Endothelial cell of umbilical vein (primary cell): Measurements from ENCODE around the gene SLCO2B1. TPM values are rescaled to one million over a fixed set of nuclear protein-coding genes. Genes with fewer than 3 reads are reported as not detected.

Experiments used
- BruUV-seq: library from RNA; stranded (reverse); fragments of 400-500 nt; replicated peaks from 2 replicates; lab custom pipeline; 2021; lab: Mats Ljungman, UMichigan
- CTCF ChIA-PET: fragments of 300-600, 350-600 bp; sonication (Branson Sonifier 250); formaldehyde crosslinking; loops from one replicate; lab custom pipeline; 2021; ENCODE audit warnings: antibody characterized with exemption, inconsistent platforms; lab: Charles Lee
- POLR2A ChIA-PET: fragments of 300-600, 350-600 bp; sonication (Branson Sonifier 250); formaldehyde crosslinking; loops from one replicate; lab custom pipeline; 2021; ENCODE audit warnings: antibody characterized with exemption, inconsistent platforms; lab: Charles Lee
- DNase-seq: peaks from one replicate; pipeline ENCODE4 v3.0.0-alpha.2; 2011; ENCODE audit warnings: low read depth, low spot score
- FAIRE-seq: peaks from 2 replicates; lab custom pipeline; 2011; peaks lifted over from hg19 to GRCh38; lab: Jason Lieb, UNC
- H2AFZ ChIP-seq: 2 replicates; pipeline ENCODE4 v1.6.0; 2012; ENCODE audit warnings: low read depth, low read length, control low read depth, inconsistent platforms
- H3K27ac ChIP-seq: 2 replicates; pipeline ENCODE4 v1.5.1; 2011; ENCODE audit warnings: low read depth, mild to moderate bottlenecking, control low read depth, low read length, moderate library complexity; ENCODE audit not compliant: insufficient read depth
- H3K27me3 ChIP-seq, 2 experiments: 2 replicates each; pipeline versions ENCODE4 v1.6.0 to v1.6.1; 2011; ENCODE audit warnings: low read length in 2 of 2, mixed read lengths in 1 of 2; ENCODE audit not compliant: control insufficient read depth in 2 of 2, insufficient read depth in 2 of 2
- H3K36me3 ChIP-seq, 2 experiments: 2 replicates in 1 of 2; 3 replicates in 1 of 2; pipeline ENCODE4 v1.5.1; 2011; ENCODE audit warnings: low read length in 2 of 2, mild to moderate bottlenecking in 1 of 2, moderate library complexity in 1 of 2; ENCODE audit not compliant: control insufficient read depth in 2 of 2, insufficient read depth in 2 of 2; ENCODE audit errors: extremely low read depth in 1 of 2
- H3K4me1 ChIP-seq: 3 replicates; pipeline ENCODE4 v1.5.1; 2011; ENCODE audit warnings: mild to moderate bottlenecking, low read length; ENCODE audit not compliant: control insufficient read depth, insufficient read depth; ENCODE audit errors: extremely low read depth
- H3K4me2 ChIP-seq: 2 replicates; pipeline ENCODE4 v1.6.1; 2011; ENCODE audit warnings: low read length, control low read depth, mixed read lengths; ENCODE audit not compliant: insufficient read depth
- H3K4me3 ChIP-seq, 3 experiments: fragments of 200-600 bp in 1 of 3; sonication (generic), shearing (Covaris generic) in 1 of 3; replicated peaks in 1 of 3; 2 replicates each; pipeline ENCODE4 v1.5.1; 2011 to 2016; ENCODE audit warnings: control low read depth in 3 of 3, low read length in 3 of 3, mild to moderate bottlenecking in 2 of 3, inconsistent platforms in 1 of 3, low read depth in 1 of 3, moderate library complexity in 1 of 3; ENCODE audit not compliant: insufficient read depth in 1 of 3
- H3K79me2 ChIP-seq: 2 replicates; pipeline ENCODE4 v1.6.0; 2012; ENCODE audit warnings: low read length, inconsistent platforms; ENCODE audit not compliant: control insufficient read depth, insufficient read depth
- H3K9ac ChIP-seq: replicated peaks from 2 replicates; pipeline ENCODE3; 2011; ENCODE audit warnings: low read length, control low read depth; ENCODE audit not compliant: insufficient read depth; ENCODE audit errors: extremely low read depth
- H3K9me1 ChIP-seq: replicated peaks from 3 replicates; pipeline ENCODE4 v1.6.0; 2011; ENCODE audit warnings: mild to moderate bottlenecking, low read length; ENCODE audit not compliant: control insufficient read depth, insufficient read depth; ENCODE audit errors: extremely low read depth
- H3K9me3 ChIP-seq: replicated peaks from 2 replicates; pipeline ENCODE4 v1.5.1; 2012; ENCODE audit warnings: low read length, inconsistent platforms; ENCODE audit not compliant: control insufficient read depth, insufficient read depth
- H4K20me1 ChIP-seq: replicated peaks from 2 replicates; pipeline ENCODE3; 2011; ENCODE audit warnings: mild to moderate bottlenecking, low read length; ENCODE audit not compliant: control insufficient read depth, insufficient read depth; ENCODE audit errors: extremely low read depth
- EZH2 ChIP-seq: IDR thresholded peaks from 2 replicates; pipeline ENCODE4 v1.6.1; 2012; ENCODE audit warnings: borderline replicate concordance, low read depth, mild to moderate bottlenecking, moderate library complexity, low read length, inconsistent platforms; ENCODE audit not compliant: severe bottlenecking
- GATA2 ChIP-seq: IDR thresholded peaks from 2 replicates; pipeline ENCODE4 v1.7.0; 2011; ENCODE audit warnings: low read depth, mild to moderate bottlenecking, moderate library complexity, mixed read lengths, low read length; ENCODE audit not compliant: insufficient read length, insufficient read depth
- JUN ChIP-seq: IDR thresholded peaks from 2 replicates; pipeline ENCODE4 v1.6.1; 2011; ENCODE audit warnings: borderline replicate concordance, low read depth; ENCODE audit not compliant: insufficient read length, insufficient read depth
- MYC ChIP-seq: IDR thresholded peaks from one replicate; pipeline ENCODE4 v1.6.1; 2011; ENCODE audit warnings: mild to moderate bottlenecking, low read depth, low read length
- POLR2A ChIP-seq: IDR thresholded peaks from 2 replicates; pipeline ENCODE4 v1.6.1; 2012; ENCODE audit warnings: low read depth, mild to moderate bottlenecking, control low read depth, low read length
- POLR2AphosphoS5 ChIP-seq: IDR thresholded peaks from 2 replicates; pipeline ENCODE4 v1.6.1; 2012; ENCODE audit warnings: low read depth, mild to moderate bottlenecking, control low read depth, low read length, moderate library complexity; ENCODE audit not compliant: insufficient read depth
- dilution Hi-C: fragments of 300-500 bp; cut with MboI; formaldehyde crosslinking; loops from one replicate; pipeline ENCODE4 v1.15.0; 2019; ENCODE audit warnings: low sequenced_read_pairs; ENCODE audit not compliant: extremely low pct_ligation_motif_present
- intact Hi-C: fragments of 100-400 bp; cut with micrococcal nuclease; formaldehyde crosslinking; loops from one replicate; pipeline ENCODE4 v1.10.0; 2022
- polyA plus RNA-seq, 4 experiments: library from polyadenylated mRNA; depleted of rRNA in 3 of 4; stranded (reverse) in 3 of 4; unstranded in 1 of 4; fragments of >200 nt; gene quantifications; 2 replicates each; pipeline versions ENCODE4 v1.2.1 to v1.2.3, GENCODE V29; 2011 to 2012; ENCODE audit warnings: missing spikeins in 1 of 4
- total RNA-seq: library from RNA; stranded (reverse); gene quantifications from 2 replicates; pipeline ENCODE4 v1.2.3, GENCODE V29; 2021
- TF ChIP-seq, protein P1 (sequence below): IDR thresholded peaks from 2 replicates; pipeline ENCODE4 v1.6.1; 2011; ENCODE audit not compliant: insufficient read depth, insufficient read length
- TF ChIP-seq, protein P2 (sequence below), 2 donors: IDR thresholded peaks; 1 replicate in 1 of 2; 2 replicates in 1 of 2; pipeline ENCODE4 v1.5.1; 2011; ENCODE audit warnings: low read length in 2 of 2, mild to moderate bottlenecking in 2 of 2, moderate library complexity in 2 of 2, control low read depth in 1 of 2, inconsistent platforms in 1 of 2, low read depth in 1 of 2; ENCODE audit not compliant: insufficient read depth in 1 of 2; ENCODE audit errors: extremely low read depth in 1 of 2

The SLCO2B1 gene
- total and polyA plus RNA-seq, 2 donors (not counting 3 experiments of a cell fraction or from before 2014, with no cell fraction given) = 0.04 TPM; not detected in 1

DNA sequence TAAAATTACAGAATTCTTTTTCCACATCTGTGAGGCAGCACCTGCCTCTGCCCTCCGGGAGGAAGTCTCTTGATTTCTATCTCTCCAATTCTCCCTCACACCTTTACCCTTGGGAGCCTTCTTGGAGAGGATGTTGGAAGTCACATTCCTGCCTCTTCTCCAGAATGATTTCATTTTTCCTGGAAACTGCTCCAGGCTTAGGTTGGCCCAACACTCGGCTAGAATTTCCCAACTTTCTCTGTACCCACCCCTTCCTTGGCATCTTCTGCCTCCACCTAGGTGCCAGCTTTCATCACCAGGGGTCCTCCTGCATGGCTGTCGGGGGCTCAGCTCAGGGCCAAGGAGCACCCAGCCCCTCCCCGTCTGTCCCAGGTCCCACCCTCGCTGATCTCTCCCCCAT lies 43.2 kb downstream of the SLCO2B1 start:
- POLR2A ChIA-PET = no interaction called here
- intact Hi-C loops (no loop called here), dilution Hi-C loops (no loop called here)

More for the DNA sequence above, 43.2 kb downstream of the SLCO2B1 start:
- DNase-seq (no peak), FAIRE-seq (no peak)
- Histone ChIP-seq H3K9ac (no peak overlapping the region), H3K36me3 (no peaks in the 10 kb centered on the region), H3K9me3 (no peaks in the 10 kb centered on the region), H3K4me2 (no peak overlapping the region), H3K79me2 (no peaks in the 10 kb centered on the region), H3K9me1 (no peaks in the 10 kb centered on the region), H3K4me3 (no peak overlapping the region), H4K20me1 (no peaks in the 10 kb centered on the region), H2AFZ (no peak overlapping the region), H3K27ac (no peak overlapping the region), H3K4me1 (peaks cover 4% of the 10 kb centered on the region), H3K27me3 (peaks cover 0 to 2% of the 10 kb centered on the region in 2 experiments)
- CTCF ChIA-PET = interaction anchor here (1.0 to 9.9 kb wide), 5 partner anchors 10 to 171 kb away, joined by 3 to 125 read pairs (median 50); no protein-coding TSS in a partner anchor
- no peak for TF ChIP-seq GATA2
- TF ChIP-seq POLR2A = no peak
- no peak for TF ChIP-seq EZH2
- TF ChIP-seq, protein P1, sequence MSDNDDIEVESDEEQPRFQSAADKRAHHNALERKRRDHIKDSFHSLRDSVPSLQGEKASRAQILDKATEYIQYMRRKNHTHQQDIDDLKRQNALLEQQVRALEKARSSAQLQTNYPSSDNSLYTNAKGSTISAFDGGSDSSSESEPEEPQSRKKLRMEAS = no peak
- TF ChIP-seq MYC = no peak
- TF ChIP-seq, protein P2, sequence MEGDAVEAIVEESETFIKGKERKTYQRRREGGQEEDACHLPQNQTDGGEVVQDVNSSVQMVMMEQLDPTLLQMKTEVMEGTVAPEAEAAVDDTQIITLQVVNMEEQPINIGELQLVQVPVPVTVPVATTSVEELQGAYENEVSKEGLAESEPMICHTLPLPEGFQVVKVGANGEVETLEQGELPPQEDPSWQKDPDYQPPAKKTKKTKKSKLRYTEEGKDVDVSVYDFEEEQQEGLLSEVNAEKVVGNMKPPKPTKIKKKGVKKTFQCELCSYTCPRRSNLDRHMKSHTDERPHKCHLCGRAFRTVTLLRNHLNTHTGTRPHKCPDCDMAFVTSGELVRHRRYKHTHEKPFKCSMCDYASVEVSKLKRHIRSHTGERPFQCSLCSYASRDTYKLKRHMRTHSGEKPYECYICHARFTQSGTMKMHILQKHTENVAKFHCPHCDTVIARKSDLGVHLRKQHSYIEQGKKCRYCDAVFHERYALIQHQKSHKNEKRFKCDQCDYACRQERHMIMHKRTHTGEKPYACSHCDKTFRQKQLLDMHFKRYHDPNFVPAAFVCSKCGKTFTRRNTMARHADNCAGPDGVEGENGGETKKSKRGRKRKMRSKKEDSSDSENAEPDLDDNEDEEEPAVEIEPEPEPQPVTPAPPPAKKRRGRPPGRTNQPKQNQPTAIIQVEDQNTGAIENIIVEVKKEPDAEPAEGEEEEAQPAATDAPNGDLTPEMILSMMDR (IDR thresholded peaks at IDR 0.05; ENCODE audit: extremely low read depth in 1 of 2, insufficient read depth in 1 of 2, low read depth in 1 of 2, low read length in 2 of 2) = no peak
- no peak for TF ChIP-seq POLR2AphosphoS5
- TF ChIP-seq JUN = no peak
- no TSS peak for BruUV-seq
